GM19351 (cell line): ENCODE results near the gene LGALS7B.
"Not testable (repeated sequence)": the region's sequence is repeated elsewhere in the genome, so short reads cannot be mapped to it uniquely, and the experiment has no call there.

Experiments
- ATAC-seq: cut with Tn5 transposase; IDR thresholded peaks from one replicate; pipeline ENCODE4 v1.9.1; 2021; ENCODE audit warnings: mild to moderate bottlenecking, moderate library complexity; ENCODE audit not compliant: unreplicated experiment

Gene LGALS7B

DNA sequence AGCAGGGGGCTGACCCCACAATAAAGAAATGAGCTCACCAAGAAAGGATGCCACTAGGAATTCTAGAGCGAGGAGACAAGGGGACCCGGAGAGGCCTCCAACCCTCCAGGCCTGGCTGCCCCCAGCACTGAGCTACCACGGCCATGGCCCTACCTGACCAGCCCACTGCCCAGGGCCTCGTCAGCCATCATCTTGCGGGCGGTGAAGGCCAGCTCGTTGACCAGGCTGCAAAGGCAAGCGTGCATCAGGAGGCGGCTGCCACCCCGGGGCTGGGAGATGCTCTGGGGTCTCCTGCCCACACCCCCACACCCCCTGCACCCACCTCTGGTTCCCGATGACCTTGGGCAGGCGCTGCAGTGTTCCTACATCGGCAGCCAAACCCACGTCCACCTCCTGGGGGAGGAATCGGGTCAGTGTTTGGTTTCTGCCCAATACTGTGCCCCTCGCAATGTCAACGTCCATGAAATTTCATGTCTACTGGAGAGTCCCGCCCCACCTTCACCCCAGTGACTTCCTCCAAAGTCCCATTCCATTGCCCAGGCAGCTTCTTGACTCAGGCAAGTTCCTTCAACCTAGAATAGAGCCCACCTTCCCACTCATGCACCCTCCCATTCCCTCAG, 27.2 kb downstream of the LGALS7B start:
- ATAC-seq, result no peak

GRCh38 chr19:38817081-38817480, 28.1 kb downstream of the LGALS7B start:
- ATAC-seq, result no peak

DNA sequence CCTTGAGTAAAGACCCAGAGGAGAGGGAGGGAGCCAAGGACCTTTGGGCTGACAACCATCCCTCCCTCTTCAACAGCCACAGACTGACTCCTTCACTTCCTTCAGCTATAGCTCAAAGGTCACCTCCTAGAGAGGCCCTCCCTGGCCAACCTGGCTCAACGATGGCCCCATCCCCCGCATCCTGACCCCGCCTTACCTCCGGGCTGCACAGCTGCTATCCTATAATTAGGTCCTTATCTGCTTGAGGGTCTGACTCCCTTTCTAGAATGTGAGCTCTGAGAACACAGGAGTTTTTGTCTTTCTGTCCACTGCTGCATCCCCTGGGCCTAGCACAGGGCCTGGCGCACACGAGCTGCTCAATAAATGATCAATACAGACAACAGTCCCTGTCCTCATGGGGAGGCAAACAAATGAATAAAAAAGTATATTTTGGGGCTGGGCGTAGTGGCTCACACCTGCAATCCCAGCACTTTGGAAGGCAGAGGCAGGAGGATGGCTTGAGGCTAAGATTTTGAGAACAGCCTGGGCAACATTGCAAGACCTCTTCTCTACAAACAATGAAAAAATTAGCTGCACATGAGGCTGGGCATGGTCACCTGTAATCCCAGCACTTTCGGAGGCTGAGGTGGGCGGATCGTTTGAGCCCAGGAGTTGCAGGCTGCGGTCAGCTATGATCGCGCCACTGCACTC, 30.4 kb downstream of the LGALS7B start:
- no peak for ATAC-seq

DNA sequence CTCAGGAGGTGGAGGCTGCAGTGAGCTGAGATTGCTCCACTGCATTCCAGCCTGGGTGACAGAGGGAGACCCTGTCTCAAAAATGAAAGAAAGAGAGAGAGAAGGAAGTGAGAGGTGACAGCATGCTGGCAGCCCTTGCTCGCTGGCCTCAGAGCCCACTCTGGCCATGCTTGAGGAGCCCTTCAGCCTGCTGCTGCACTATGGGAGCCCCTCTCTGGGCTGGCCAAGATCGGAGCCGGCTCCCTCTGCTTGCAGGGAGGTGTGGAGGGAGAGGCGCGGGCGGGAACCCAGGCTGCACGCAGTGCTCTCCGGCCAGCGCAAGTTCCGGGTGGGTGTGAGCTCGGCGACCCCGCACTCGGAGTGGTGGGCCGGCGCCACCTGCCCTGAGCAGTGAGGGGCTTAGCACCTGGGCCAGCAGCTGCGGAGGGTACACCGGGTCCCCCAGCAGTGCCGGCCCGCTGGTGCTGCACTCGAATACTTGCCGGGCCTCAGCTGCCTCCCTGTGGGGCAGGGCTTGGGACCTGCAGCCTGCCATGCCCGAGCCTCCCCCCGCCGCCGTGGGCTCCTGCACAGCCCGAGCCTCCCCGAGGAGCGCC, 32.3 kb downstream of the LGALS7B start:
- ATAC-seq, result not testable (repeated sequence)

GRCh38 chr19:38825936-38826335, 36.9 kb downstream of the LGALS7B start:
- ATAC-seq, result not testable (repeated sequence)

DNA sequence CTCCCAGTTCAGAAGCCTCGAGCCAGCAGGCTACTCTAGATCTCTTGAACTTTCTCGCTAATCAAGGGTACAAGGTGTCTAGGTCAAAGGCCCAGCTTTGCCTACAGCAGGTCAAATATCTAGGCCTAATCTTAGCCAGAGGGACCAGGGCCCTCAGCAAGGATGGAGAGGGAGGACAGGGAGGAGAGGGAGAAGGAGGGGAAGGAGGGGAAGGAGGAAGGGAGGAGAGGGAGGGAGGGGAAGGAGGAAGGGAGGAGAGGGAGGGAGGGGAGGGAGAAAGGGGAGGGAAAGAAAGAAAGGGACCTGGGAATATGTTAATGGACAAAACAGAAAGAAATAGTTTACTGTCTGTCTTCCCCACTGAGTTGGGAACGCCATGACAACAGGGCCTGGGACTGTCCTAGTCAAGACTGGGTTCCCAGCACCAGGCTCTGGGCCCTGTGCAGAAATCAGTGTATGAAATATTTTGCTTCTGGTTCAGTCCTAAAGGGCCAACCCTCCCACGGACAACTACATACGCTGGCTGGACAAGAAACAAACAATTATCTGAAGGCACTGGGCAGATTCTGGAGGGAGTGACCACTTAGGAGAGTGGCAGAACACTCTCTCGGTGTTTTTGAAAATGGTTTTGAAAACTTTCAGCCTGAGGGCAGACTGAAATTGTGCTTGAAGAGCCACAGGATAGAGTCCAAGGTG, 38.0 kb downstream of the LGALS7B start:
- ATAC-seq, result no peak

DNA sequence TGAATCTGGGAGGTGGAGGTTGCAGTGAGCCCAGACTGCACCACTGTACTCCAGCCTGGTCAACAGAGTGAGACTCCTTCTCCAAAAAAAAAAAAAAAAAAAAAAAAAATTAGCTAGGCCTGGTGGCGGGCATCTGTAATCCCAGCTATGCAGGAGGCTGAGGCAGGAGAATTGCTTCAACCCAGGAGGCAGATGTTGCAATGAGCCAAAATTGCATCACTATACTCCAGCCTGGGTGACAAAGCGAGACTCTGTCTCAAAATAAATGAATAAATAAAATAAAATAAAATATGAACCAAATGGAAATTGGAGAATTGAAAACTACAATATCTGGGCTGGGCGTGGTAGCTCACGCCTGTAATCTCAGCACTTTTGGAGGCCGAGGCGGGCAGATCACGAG, 40.2 kb downstream of the LGALS7B start:
- not testable (repeated sequence) for ATAC-seq

- ATAC-seq, result no peak
Measured at GRCh38 chr19:38830039-38830733, 41.2 kb downstream of the LGALS7B start.

DNA sequence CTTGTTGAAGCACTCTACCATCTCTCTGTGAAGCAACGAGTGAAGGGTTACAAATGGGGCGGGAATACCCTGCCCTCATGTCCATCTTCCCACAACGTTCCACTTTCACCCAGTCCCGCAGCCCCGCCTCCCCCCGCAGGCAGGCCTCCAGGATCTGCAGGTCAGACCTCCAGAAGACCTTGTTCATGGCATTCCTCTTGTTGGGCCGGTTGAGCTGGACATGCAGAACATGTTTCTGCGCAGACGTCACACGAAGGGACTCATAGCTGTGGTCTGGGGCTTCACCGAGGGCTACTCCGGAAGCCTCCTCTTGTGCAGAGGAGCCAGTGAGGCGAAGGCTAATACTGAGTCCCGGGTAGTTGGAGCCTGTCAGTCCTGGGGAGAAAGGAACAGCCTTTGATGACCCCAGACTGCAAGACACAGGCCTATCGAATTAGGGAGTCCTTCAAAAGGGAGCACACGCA, 42.2 kb downstream of the LGALS7B start:
- ATAC-seq, result peak; percentile 38

DNA sequence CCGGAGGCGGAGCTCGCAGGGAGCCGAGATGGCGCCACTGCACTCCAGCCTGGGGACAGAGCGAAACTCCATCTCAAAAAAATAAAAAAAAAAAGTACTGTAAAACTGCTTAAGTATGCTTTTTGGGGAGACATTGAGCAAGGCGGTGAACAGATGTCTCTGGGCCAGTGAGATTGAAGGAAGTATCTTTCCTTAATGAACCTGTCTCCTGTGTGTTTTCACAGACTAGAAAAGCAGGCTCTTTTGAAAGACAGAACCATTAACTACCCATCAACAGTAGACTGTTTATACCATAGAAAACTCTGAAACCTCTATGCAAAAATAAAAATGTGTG, 44.1 kb downstream of the LGALS7B start:
- no peak for ATAC-seq

DNA sequence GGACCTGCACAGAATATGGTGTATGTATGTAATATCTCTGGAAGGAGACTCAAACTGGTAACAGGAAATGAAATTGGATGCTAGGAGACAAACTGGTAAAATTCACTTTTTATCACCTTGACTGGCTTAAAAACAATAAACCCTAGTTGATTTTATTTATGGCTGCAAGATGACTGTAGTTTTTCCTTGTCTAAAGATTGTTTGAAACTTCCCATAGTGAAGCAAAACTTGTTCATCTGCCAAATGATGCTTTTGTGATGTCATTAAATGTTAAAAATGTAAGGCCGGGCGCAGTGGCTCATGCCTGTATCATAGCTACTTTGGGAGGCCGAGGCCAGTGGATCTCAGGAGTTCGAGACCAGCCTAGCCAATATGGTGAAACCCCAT, 45.1 kb downstream of the LGALS7B start:
- ATAC-seq, result no peak

DNA sequence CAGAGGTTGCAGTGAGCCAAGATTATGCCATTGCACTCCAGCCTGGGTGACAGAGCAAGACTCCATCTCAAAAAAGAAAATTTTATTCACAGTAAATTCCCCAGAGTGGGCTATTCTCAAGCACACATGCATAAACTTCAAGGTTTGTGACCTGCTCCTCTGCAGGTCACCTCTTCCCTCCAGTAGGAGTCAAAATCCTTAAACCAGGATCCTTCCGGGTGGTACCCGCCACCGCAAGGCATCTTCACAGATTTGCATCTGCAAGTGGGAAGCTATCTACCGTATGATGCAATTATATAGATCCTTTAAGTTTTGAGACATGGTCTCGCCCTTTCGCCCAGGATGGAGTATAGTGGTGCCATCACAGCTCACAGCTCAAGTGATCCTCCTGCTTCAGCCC, 45.6 kb downstream of the LGALS7B start:
- ATAC-seq, result no peak

DNA sequence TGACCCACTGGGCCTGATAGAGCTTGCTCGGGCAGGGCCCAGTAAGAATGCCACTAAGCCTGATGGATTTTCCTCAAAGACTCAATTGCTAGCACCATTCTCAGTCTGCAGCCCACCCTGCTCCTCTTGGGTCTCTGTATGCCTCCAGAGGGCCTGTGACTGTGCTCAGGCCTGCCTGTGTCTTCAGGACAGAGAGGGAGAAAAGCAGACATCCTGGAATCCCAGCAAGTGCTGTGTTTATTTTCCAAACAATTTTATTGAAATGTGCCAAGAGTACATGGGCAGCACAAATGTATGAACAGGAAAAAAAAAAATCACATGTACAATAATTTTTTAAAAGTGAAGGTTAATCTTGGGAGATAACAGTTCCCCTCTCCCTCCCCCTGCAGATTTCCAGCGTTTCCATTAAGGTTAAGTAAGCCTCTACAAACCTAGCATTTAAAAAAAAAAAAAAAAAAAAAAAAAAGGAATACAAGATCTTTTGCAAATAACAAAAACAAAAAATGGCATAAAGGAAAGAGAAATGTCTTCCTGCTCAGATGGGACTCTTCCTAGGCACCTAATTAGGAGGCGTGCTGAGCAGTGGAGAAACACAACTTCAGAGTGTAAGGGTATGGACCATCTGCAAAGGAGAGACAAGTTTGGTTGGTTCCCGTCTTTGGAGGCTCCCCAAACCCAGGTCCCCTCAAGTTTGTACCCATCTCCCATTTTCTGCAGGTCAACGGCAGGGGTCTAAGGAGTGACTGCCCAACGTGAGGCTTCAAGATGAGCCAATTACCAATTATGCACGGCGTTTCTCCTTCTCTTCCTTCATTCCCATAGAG, 47.4 kb downstream of the LGALS7B start:
- no peak for ATAC-seq

DNA sequence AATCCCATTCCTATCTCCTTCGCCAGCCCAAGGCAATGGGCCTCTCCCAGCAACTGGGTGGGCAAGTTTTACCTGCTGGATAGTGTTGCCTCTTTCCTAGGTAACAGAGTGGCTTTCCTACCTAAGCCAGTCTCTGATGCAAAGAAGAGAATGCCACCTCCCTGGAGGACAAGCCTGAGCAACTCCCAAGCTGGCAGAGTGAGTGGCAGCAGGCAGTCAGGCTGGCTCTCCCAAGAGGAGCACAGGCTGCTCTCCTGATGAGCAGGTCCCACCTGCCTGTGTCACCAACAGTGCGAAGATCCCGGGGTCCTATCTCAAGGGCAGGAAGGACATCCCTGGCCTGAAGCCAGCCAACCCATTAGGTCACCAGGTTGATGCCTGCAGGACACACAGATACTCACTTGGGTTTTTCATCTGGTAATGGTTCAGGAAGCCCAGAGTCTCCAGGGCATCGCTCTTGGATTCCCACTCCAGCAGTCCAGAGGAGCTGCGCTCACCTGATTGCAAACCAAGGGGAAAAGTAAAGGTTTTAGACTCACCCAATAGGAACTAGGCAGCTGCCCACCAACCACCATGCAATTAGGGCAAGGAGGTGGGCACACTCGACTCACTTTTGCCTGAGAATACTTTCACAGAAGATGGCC, 48.1 kb downstream of the LGALS7B start:
- ATAC-seq, result no peak

DNA sequence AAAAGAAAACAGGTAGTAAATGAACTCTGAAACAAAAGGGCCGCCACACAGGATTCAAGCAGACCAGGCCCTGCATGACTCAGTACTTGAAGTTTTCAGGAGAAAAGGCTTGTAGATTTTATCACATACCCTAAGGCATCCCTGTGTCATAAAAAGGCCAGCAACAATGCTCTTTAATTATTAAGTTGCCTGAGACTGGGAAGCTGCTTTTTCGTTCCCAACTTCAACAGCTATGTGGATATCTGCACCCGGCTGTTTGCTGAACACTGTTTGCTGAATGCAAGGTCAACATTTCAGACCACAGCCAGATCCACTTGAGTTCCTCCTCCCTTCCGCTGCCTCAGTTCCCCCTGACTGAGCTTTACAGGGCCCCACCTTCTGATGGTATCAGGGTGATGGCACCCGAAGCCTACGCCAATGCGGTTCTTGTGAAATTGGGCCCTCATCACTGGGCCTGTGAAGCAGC, 48.7 kb downstream of the LGALS7B start:
- ATAC-seq, result no peak

DNA sequence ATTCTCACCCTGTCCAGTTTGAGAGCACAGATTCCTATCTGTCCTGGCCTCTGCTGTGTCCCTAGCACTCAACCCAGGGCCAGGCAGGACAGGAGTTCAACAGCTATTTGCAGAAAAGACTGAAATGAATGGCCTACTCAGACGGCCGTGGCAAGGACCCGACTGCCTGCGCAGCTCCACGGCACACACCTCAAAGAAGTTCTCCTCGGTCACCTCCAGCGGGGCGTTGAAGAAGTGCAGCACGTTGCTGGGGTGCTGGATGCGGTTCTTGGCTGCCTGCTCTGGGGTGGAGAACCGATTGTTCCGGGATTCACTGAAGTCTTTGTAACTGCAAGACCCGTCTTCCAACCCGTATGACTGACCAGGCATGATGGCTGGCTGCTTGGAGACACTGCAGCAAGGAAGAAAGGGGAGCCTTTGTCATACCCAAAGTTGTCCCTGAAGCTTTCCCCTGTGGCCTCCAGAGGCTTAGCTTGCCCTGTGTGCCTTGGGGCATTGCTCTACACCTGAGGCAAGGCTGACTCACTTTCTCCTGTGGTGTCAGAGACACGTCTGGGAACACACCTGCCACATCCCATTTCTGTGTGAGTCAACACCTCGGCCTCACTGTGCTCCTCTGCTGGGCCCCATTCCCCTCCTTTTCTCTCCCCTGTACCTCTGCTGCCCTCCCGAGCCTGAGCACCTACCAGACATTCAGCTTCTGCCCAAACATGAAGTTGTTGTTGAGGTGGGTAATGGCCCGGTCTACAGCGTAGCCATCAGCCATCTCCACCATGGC, 49.4 kb downstream of the LGALS7B start:
- no peak for ATAC-seq

DNA sequence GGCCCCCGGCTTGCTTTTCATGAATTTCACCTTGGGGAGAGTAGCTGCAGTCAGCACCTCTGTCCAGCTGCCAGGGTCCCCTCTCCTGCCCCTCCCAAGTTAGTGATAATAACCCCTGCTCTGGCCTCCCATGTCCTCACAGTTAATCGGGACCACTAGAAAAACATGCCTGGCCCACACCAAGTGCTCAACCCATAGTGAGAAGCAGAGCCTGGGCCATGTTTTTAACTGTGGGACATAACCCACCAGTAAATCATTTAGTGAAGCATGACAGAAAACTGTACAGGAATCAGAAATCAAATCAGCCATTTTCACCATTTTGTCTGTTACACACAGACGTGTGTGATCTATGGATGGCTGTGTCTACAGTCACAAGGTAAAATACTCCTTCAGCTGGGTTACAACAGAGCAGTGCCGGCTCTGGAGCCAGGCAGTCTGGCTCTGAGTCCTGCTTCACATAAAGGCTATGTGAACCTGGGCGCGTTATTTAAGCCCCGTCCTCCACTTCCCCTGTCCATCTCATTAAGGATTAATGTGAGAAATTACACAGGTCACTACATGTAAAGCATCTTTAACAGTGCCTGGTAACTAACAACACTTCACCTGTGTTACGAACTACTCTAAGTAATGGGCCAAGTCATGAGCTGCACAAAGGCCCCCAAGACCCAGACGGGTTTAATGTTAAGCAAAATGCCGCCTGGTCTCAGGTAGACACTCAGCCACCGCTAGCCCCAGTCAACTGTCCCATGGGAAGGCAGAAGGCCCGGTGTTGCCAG, 50.2 kb downstream of the LGALS7B start:
- no peak for ATAC-seq
